Stomach (tissue), 9 donors: ENCODE data around the gene ZFHX3. TPM values are rescaled to one million over a fixed set of nuclear protein-coding genes. Genes with fewer than 3 reads are reported as not detected.
A peak's percentile ranks its signal among the peaks of the same experiment; 100 is the strongest.

Source experiments
- DNase-seq, 2 donors: peaks; one replicate each; pipeline versions ENCODE4 v3.0.0 to v3.0.0-alpha.2; 2013 to 2019
- H3K27ac ChIP-seq, 5 donors: fragments of 200-600 bp in 4 of 5; sonication (generic) in 4 of 5; one replicate each; pipeline ENCODE4 v1.5.1; 2013 to 2019; ENCODE audit warnings: mild to moderate bottlenecking in 1 of 5, moderate library complexity in 1 of 5
- H3K27me3 ChIP-seq, 3 donors: fragments of 200-600 bp; sonication (generic); one replicate each; pipeline ENCODE4 v1.5.1; 2017 to 2019; ENCODE audit warnings: mixed run types in 1 of 3
- H3K36me3 ChIP-seq, 4 donors: fragments of 200-600 bp; sonication (generic); 1 replicate in 3 of 4; 2 replicates in 1 of 4; pipeline ENCODE4 v1.5.1; 2016 to 2019
- H3K4me1 ChIP-seq, 4 donors: fragments of 200-600 bp; sonication (generic); one replicate each; pipeline ENCODE4 v1.5.1; 2016 to 2019
- H3K4me3 ChIP-seq, 4 donors: fragments of 200-600 bp; sonication (generic) in 3 of 4; one replicate each; pipeline ENCODE4 v1.5.1; 2016 to 2019; ENCODE audit warnings: mild to moderate bottlenecking in 1 of 4
- H3K9me3 ChIP-seq, 4 donors: fragments of 200-600 bp; sonication (generic); one replicate each; pipeline ENCODE4 v1.5.1; 2016 to 2019
- CTCF ChIP-seq, 7 experiments: fragments of 450-650 bp in 4 of 7; fragments of 200-600 bp in 3 of 7; sonication (generic) in 3 of 7; IDR thresholded peaks; one replicate each; pipeline ENCODE4 v1.5.1; 2016 to 2019; ENCODE audit warnings: antibody characterized with exemption in 7 of 7, control low read depth in 2 of 7, mild to moderate bottlenecking in 1 of 7
- EP300 ChIP-seq: sonication (generic); formaldehyde crosslinking; IDR thresholded peaks from one replicate; pipeline ENCODE4 v1.6.1; 2017; ENCODE audit warnings: antibody characterized with exemption
- POLR2A ChIP-seq, 4 donors: fragments of 450-650 bp; IDR thresholded peaks; one replicate each; pipeline ENCODE4 v1.6.1; 2016; ENCODE audit warnings: antibody characterized with exemption in 4 of 4, control low read depth in 2 of 4, mild to moderate bottlenecking in 1 of 4, moderate library complexity in 1 of 4
- POLR2AphosphoS5 ChIP-seq, 3 donors: sonication (generic); formaldehyde crosslinking; IDR thresholded peaks; one replicate each; pipeline ENCODE4 v1.6.1; 2016; ENCODE audit warnings: antibody characterized with exemption in 3 of 3
- WGBS, 5 donors: extraction: QIAGEN DNeasy Blood & Tissue Kit in 3 of 5; methylation state at CpG; one replicate each; pipeline versions ENCODE4 v1.1.5 to v1.1.7; 2013 to 2018; 5-methylcytosine and 5-hydroxymethylcytosine counted together
- intact Hi-C: fragments of 100-400 bp; cut with DNase I; formaldehyde crosslinking; loops from one replicate; pipeline ENCODE4 v1.15.1; 2023; ENCODE audit warnings: low total_unique reads
- polyA plus RNA-seq, 3 donors: library from polyadenylated mRNA; stranded (reverse); fragments of 200-250 nt; gene quantifications; one replicate each; pipeline ENCODE4 v1.2.3, GENCODE V29; 2013
- total RNA-seq, 5 donors: library from RNA; depleted of rRNA; stranded (reverse); fragments of >200 nt; gene quantifications; one replicate each; pipeline versions ENCODE4 v1.1.0 to v1.2.3, GENCODE V29; 2014 to 2016
- donor health status: healthy with polysubstance abuse.
- donor health status: Bipolar disorder and iron deficiency.
- donor health status: healthy.

The ZFHX3 gene
- total and polyA plus RNA-seq, 8 donors = 1.1 to 27.5 (median 11.8) TPM

- Histone ChIP-seq H3K27me3 (no peaks in the 10 kb centered on the region), H3K9me3 (no peaks in the 10 kb centered on the region), H3K36me3 (no peaks in the 10 kb centered on the region), H3K4me3 (no peak overlapping the region), H3K4me1 (peaks cover 19 to 61% (median 39%) of the 10 kb centered on the region in 4 donors), H3K27ac (no peak overlapping the region)
- no peak for DNase-seq
- intact Hi-C loops = loop anchor here (10.0 kb wide), 1 partner anchor 200 kb away; the partner anchor contains the start of gene ZFHX3
- TF ChIP-seq EP300 = no peak
- no peak for TF ChIP-seq CTCF (IDR thresholded peaks at IDR 0.05)
- TF ChIP-seq POLR2AphosphoS5 (IDR thresholded peaks at IDR 0.05) = no peak
- TF ChIP-seq POLR2A (IDR thresholded peaks at IDR 0.05) = no peak
- 70 to 80% (median 77%) methylated on average over 11 of the region's 11 CpGs for WGBS, 5 donors
Measured at GRCh38 chr16:72844225-72844920, 203.6 kb downstream of the ZFHX3 start.

GRCh38 chr16:72841506-72841905 lies 206.4 kb downstream of the ZFHX3 start:
- no peaks in the 10 kb centered on the region for H3K27me3 ChIP-seq
- H3K36me3 ChIP-seq = no peaks in the 10 kb centered on the region
- H3K9me3 ChIP-seq = no peaks in the 10 kb centered on the region
- intact Hi-C loops = loop anchor here (10.0 kb wide), 1 partner anchor 203 kb away; the partner anchor contains the start of gene ZFHX3
- peaks cover 0 to 45% (median 27%) of the 10 kb centered on the region in 4 donors for H3K4me1 ChIP-seq
- H3K27ac ChIP-seq = no peak overlapping the region
- H3K4me3 ChIP-seq = no peak overlapping the region
- no peak for DNase-seq
- no peak for TF ChIP-seq CTCF (IDR thresholded peaks at IDR 0.05)
- no peak for TF ChIP-seq POLR2A (IDR thresholded peaks at IDR 0.05)
- no peak for TF ChIP-seq POLR2AphosphoS5 (IDR thresholded peaks at IDR 0.05)
- TF ChIP-seq EP300 = no peak
- 62 to 83% (median 79%) methylated on average over 3 of the region's 3 CpGs for WGBS, 5 donors

GRCh38 chr16:72840631-72841381 lies 207.1 kb downstream of the ZFHX3 start:
- H3K4me1 ChIP-seq = peaks cover 0 to 45% (median 25%) of the 10 kb centered on the region in 4 donors
- intact Hi-C loops = loop anchor here (10.0 kb wide), 1 partner anchor 204 kb away; the partner anchor contains the start of gene ZFHX3
- WGBS, 5 donors = 65 to 77% (median 76%) methylated on average over 8 to 11 of the region's 11 CpGs

GRCh38 chr16:72838951-72839350 lies 209.0 kb downstream of the ZFHX3 start:
- H3K4me1 ChIP-seq = peaks cover 0 to 35% (median 21%) of the 10 kb centered on the region in 4 donors
- intact Hi-C loops = no loop called here
- 90 to 96% (median 94%) methylated on average over 13 of the region's 13 CpGs for WGBS, 5 donors
- peak overlapping the region in 3 of 5 donors; percentile 16 to 74 (median 68) for H3K27ac ChIP-seq
- H3K36me3 ChIP-seq = no peaks in the 10 kb centered on the region
- no peaks in the 10 kb centered on the region for H3K9me3 ChIP-seq
- DNase-seq = no peak
- no peak overlapping the region for H3K4me3 ChIP-seq
- no peaks in the 10 kb centered on the region for H3K27me3 ChIP-seq
- TF ChIP-seq CTCF (IDR thresholded peaks at IDR 0.05) (no peak), POLR2AphosphoS5 (IDR thresholded peaks at IDR 0.05) (no peak), EP300 (no peak), POLR2A (IDR thresholded peaks at IDR 0.05) (no peak)

More at GRCh38 chr16:72840631-72841381, 207.1 kb downstream of the ZFHX3 start:
- Histone ChIP-seq H3K9me3 (no peaks in the 10 kb centered on the region), H3K27ac (no peak overlapping the region), H3K4me3 (no peak overlapping the region), H3K27me3 (no peaks in the 10 kb centered on the region), H3K36me3 (no peaks in the 10 kb centered on the region)
- TF ChIP-seq EP300 = no peak
- peak in 1 of 2 donors; percentile 26 for DNase-seq
